ENCODE data around the gene GPSM3. TPM values are rescaled to one million over a fixed set of nuclear protein-coding genes. Genes with fewer than 3 reads are reported as not detected.
A peak's percentile ranks its signal among the peaks of the same experiment; 100 is the strongest.

The GPSM3 gene
- total and polyA plus RNA-seq, 2 of the 13 experiments (the other 11 are each of a cell fraction or from before 2014, with no cell fraction given): 0.18 to 6.2 TPM

DNA sequence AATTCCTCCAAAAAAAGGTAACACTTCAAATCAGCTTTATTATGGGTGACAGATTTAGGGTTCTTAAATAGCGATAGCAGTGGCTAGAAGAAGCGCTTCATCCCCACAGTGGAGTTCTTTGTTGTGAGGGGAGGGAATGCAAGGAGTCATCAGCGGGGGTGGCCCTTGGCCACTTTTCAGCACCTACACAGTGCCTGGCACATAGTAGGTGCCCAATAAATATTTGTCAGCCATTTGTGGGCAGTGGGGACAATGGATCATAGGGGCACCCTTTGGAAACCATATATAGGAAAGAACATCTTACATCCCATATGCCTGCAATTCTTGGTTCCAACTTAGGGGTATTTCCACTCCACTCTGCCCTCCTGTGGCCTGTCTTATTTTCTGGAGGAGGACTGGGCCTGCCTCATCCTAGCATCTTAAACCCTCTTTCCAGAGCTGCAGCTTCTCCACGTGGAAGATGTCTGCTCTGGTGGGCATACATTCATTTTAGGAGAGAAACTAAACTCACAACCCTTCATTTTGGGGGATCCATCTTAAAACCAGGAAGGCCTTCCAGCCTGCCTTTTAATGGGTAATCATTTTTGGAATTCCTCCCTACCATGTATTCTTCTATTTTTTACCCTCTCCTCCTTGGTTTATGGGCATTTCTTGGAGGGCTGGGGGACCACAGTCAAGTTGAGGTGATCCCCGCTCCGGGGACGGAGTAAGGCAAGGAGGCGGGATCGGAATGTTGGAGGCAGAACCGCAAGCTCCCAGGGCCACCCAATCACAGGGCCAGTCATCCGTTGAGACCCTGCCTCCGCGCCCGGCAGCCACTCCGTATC lies 2.6 kb upstream of the GPSM3 start (continued):
- TF ChIP-seq, protein P1, sequence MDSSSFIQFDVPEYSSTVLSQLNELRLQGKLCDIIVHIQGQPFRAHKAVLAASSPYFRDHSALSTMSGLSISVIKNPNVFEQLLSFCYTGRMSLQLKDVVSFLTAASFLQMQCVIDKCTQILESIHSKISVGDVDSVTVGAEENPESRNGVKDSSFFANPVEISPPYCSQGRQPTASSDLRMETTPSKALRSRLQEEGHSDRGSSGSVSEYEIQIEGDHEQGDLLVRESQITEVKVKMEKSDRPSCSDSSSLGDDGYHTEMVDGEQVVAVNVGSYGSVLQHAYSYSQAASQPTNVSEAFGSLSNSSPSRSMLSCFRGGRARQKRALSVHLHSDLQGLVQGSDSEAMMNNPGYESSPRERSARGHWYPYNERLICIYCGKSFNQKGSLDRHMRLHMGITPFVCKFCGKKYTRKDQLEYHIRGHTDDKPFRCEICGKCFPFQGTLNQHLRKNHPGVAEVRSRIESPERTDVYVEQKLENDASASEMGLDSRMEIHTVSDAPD (CRISPR knock-in tag; IDR thresholded peaks at IDR 0.05): 0 out of 2 replicates have a peak, but pooled peaks have one; percentile 30
- TF ChIP-seq, protein P2, sequence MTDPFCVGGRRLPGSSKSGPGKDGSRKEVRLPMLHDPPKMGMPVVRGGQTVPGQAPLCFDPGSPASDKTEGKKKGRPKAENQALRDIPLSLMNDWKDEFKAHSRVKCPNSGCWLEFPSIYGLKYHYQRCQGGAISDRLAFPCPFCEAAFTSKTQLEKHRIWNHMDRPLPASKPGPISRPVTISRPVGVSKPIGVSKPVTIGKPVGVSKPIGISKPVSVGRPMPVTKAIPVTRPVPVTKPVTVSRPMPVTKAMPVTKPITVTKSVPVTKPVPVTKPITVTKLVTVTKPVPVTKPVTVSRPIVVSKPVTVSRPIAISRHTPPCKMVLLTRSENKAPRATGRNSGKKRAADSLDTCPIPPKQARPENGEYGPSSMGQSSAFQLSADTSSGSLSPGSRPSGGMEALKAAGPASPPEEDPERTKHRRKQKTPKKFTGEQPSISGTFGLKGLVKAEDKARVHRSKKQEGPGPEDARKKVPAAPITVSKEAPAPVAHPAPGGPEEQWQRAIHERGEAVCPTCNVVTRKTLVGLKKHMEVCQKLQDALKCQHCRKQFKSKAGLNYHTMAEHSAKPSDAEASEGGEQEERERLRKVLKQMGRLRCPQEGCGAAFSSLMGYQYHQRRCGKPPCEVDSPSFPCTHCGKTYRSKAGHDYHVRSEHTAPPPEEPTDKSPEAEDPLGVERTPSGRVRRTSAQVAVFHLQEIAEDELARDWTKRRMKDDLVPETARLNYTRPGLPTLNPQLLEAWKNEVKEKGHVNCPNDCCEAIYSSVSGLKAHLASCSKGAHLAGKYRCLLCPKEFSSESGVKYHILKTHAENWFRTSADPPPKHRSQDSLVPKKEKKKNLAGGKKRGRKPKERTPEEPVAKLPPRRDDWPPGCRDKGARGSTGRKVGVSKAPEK (CRISPR knock-in tag; IDR thresholded peaks at IDR 0.05; ENCODE audit: borderline replicate concordance): no peak
- TF ChIP-seq, protein P3, sequence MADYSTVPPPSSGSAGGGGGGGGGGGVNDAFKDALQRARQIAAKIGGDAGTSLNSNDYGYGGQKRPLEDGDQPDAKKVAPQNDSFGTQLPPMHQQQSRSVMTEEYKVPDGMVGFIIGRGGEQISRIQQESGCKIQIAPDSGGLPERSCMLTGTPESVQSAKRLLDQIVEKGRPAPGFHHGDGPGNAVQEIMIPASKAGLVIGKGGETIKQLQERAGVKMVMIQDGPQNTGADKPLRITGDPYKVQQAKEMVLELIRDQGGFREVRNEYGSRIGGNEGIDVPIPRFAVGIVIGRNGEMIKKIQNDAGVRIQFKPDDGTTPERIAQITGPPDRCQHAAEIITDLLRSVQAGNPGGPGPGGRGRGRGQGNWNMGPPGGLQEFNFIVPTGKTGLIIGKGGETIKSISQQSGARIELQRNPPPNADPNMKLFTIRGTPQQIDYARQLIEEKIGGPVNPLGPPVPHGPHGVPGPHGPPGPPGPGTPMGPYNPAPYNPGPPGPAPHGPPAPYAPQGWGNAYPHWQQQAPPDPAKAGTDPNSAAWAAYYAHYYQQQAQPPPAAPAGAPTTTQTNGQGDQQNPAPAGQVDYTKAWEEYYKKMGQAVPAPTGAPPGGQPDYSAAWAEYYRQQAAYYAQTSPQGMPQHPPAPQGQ (CRISPR knock-in tag; IDR thresholded peaks at IDR 0.05; ENCODE audit: borderline replicate concordance): 0 out of 2 replicates have a peak, but pooled peaks have one; percentile 66
- TF ChIP-seq ATF7-NPFF (CRISPR knock-in tag; IDR thresholded peaks at IDR 0.05; ENCODE audit: low read depth): no peak
- TF ChIP-seq ZFP82 (CRISPR knock-in tag; IDR thresholded peaks at IDR 0.05; ENCODE audit: borderline replicate concordance): 0 out of 2 replicates have a peak, but pooled peaks have one; percentile 6
- 0 out of 2 replicates have a peak, but pooled peaks have one; percentile 12 for TF ChIP-seq SIX1 (CRISPR knock-in tag; IDR thresholded peaks at IDR 0.05; ENCODE audit: borderline replicate concordance)
- TF ChIP-seq, protein P4, sequence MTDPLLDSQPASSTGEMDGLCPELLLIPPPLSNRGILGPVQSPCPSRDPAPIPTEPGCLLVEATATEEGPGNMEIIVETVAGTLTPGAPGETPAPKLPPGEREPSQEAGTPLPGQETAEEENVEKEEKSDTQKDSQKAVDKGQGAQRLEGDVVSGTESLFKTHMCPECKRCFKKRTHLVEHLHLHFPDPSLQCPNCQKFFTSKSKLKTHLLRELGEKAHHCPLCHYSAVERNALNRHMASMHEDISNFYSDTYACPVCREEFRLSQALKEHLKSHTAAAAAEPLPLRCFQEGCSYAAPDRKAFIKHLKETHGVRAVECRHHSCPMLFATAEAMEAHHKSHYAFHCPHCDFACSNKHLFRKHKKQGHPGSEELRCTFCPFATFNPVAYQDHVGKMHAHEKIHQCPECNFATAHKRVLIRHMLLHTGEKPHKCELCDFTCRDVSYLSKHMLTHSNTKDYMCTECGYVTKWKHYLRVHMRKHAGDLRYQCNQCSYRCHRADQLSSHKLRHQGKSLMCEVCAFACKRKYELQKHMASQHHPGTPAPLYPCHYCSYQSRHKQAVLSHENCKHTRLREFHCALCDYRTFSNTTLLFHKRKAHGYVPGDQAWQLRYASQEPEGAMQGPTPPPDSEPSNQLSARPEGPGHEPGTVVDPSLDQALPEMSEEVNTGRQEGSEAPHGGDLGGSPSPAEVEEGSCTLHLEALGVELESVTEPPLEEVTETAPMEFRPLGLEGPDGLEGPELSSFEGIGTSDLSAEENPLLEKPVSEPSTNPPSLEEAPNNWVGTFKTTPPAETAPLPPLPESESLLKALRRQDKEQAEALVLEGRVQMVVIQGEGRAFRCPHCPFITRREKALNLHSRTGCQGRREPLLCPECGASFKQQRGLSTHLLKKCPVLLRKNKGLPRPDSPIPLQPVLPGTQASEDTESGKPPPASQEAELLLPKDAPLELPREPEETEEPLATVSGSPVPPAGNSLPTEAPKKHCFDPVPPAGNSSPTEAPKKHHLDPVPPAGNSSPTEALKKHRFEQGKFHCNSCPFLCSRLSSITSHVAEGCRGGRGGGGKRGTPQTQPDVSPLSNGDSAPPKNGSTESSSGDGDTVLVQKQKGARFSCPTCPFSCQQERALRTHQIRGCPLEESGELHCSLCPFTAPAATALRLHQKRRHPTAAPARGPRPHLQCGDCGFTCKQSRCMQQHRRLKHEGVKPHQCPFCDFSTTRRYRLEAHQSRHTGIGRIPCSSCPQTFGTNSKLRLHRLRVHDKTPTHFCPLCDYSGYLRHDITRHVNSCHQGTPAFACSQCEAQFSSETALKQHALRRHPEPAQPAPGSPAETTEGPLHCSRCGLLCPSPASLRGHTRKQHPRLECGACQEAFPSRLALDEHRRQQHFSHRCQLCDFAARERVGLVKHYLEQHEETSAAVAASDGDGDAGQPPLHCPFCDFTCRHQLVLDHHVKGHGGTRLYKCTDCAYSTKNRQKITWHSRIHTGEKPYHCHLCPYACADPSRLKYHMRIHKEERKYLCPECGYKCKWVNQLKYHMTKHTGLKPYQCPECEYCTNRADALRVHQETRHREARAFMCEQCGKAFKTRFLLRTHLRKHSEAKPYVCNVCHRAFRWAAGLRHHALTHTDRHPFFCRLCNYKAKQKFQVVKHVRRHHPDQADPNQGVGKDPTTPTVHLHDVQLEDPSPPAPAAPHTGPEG (CRISPR knock-in tag; IDR thresholded peaks at IDR 0.05): no peak
- peak; percentile 84 for TF ChIP-seq ARID2 (CRISPR knock-in tag; IDR thresholded peaks at IDR 0.05; ENCODE audit: borderline replicate concordance)
- TF ChIP-seq ARNTL (CRISPR knock-in tag; IDR thresholded peaks at IDR 0.05): peak; percentile 7; the same call in 1 of the 2 replicates
- TF ChIP-seq ZEB1 (IDR thresholded peaks at IDR 0.05; ENCODE audit: insufficient replicate concordance, low read depth): no peak
- peak; percentile 40; the same call in 1 of the 2 replicates for TF ChIP-seq ZNF790 (CRISPR knock-in tag; IDR thresholded peaks at IDR 0.05; ENCODE audit: borderline replicate concordance)
- peak; percentile 52; the same call in 1 of the 2 replicates for TF ChIP-seq SSRP1 (CRISPR knock-in tag; IDR thresholded peaks at IDR 0.05)
- TF ChIP-seq KDM3A (CRISPR knock-in tag; IDR thresholded peaks at IDR 0.05; ENCODE audit: low read depth): no peak
- no peak for TF ChIP-seq FLYWCH1 (CRISPR knock-in tag; IDR thresholded peaks at IDR 0.05)
- peak; percentile 83 for TF ChIP-seq NFYB (CRISPR knock-in tag; IDR thresholded peaks at IDR 0.05)
